HG02642 (cell line): ENCODE data around the gene RUFY2.
"Not testable (repeated sequence)": the region's sequence is repeated elsewhere in the genome, so short reads cannot be mapped to it uniquely, and the experiment has no call there.

ENCODE experiments used
- ATAC-seq: cut with Tn5 transposase; IDR thresholded peaks from one replicate; pipeline ENCODE4 v1.9.1; 2021; ENCODE audit warnings: mild to moderate bottlenecking; ENCODE audit not compliant: unreplicated experiment, poor library complexity

RUFY2 gene

DNA sequence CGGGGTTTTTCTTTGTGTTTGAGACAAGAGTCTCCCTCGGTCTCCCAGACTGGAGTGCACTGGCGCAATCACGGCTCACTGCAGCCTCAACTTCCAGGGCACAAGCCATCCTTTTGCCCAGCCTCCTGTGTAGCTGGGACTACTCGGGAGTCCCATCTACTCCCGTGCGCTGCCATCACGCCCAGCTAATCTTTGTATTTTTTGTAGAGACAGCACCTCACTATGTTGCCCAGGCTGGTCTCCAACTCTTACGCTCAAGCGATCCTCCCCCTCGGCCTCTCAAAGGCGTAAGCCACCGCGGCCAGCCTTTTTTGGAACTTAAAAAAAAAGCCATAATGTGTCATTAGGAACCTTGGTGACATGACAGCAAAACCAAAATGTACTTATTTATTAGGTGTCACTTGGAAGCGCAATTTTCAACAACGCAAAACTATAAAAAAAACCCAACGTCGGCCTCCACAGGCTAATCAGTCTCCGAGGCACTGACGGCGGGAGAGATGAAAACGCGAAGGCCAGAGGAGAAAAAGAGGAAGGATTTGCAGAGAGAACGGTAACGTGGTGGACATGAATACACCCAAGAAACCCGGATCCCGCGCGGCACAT is 76.1 kb downstream of the RUFY2 start:
- ATAC-seq: no peak

DNA sequence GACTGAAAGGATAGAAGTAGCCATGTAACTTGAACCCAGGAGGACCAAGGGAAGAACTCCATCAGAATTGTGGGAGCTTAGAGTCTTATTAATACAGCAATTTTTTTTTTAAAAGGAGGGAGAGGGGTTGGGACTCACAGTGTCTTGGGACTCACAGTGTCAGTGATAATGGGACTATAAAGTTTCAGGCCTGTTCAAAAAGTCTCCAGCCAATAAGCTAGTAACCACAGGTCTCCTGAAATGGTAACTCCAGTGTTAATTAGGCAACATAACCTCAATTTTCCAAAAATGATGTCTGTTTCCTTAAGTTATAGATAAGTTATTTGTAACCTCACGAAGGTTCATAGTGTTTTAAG is 77.6 kb downstream of the RUFY2 start:
- no peak for ATAC-seq

DNA sequence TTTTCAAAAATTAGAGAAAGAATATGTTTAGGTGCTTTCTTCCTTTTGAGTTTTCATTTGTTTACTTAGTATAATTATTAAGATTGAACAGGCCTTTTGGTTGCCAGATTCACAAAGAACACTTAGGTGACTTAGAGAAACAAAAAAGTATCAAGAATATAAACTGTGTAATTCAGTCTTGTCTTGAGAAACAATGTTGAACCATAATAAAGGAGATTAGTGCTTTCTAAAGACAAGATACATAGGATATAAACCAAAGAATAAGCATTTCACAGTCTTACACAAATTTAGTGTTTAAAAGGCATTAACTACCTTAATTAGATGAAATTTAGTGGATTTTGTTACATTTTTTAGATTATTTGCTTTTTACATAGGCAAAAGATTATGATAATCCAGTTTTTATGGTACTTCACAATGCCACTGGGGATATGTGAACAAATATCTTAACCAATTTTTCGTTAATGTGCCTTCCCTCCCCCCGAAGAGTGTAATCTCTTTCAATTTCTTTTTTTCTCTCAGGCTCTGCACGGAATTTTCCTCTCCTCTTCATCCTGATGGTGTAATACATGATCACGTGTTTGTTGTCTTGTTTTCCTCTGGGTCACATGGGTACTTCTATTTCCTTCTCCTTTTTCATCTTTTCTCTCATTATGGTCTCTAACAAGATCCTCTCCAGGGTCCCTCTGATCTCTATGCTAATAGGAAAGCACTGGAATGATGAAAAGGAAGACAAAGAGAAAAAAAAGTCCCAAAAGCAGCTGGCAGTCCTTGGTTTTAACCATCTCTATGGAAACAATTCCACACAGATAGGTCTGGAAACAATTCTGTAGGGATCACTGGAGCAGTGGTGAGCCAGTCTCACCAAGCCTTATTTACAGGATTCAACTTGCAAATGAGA is 78.9 kb downstream of the RUFY2 start:
- no peak for ATAC-seq

DNA sequence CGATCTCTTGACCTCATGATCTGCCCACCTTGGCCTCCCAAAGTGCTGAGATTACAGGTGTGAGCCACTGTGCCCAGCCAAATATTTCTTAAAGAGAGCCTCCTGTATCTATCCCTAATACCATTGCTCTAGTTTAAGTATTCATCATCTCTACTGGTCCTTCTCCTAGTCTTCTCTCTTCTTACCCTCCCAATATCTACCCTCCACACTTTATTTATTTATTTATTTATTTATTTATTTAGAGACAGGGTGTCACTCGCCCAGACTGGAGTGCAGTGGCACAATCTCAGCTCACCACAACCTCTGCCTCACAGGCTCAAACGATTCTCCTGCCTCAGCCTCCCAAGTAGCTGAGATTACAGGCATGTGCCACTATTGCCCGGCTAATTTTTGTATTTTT is 82.7 kb downstream of the RUFY2 start:
- ATAC-seq: not testable (repeated sequence)

DNA sequence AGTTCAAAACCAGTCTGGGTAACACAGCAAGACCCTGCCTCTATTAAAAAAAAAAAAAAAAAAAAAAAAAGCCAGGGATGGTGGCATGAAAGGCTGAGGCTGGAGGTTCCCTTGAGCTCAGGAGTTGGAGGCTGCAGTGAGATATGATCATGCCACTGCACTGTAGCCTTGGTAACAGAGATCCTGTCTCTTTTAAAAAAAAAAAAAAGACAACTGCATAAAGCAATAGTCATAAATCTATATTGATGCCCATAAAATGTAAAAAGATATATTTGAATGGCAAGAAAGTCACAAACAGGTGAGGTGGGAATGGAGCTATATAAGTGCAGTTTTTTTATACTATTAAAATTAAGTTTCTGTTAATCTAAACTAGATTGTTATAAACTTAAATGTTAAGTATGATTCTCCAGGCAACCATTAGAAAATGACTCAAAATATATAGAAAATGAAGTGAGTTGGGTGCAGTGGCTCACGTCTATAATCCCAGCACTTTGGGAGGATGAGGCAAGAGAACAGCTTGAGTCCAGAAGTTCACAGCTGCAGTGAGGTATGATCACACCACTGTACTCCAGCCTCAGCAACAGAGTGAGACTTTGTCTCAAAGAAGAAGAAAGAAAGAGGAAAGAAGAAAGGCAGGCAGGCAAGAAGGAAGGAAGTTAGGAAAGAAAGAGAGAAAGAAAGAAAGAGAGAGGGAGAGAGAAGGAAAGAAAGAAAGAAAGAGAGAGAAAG is 88.6 kb downstream of the RUFY2 start:
- no peak for ATAC-seq

DNA sequence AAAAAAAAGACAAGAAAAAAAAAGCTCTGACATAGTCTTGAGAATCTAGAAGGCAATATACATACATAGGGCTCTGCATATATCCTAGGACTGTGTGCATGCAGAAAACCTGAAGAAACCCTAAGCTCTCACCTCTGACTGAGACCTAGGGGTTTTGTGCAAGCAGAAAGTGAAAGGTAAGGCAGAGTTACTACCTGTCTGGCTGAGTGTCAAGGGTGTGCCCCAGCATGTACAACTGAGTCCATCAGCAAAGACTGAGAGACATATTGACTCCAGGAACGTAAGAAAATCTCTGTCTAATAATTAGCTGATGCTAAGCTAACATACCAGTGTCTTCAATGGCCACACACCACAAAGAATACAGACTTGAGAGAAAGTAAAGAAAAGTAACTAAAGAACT is 91.5 kb downstream of the RUFY2 start:
- no peak for ATAC-seq

DNA sequence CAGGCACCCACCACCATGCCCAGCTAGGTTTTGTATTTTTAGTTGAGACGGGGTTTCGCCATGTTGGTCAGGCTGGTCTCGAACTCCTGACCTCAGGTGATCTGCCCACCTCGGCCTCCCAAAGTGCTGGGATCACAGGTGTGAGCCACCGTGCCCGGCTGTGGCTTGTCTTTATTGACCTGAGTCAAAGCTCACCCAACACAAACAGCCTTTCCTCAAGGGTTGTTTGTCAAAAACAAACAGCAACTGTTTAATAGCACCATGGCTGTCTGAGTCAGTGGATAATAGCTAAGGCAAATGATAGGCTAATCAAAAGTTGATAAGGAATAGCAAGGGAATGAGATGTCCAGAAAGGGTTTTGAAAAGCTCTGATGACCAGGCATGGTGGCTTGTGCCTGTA is 92.1 kb downstream of the RUFY2 start:
- not testable (repeated sequence) for ATAC-seq

DNA sequence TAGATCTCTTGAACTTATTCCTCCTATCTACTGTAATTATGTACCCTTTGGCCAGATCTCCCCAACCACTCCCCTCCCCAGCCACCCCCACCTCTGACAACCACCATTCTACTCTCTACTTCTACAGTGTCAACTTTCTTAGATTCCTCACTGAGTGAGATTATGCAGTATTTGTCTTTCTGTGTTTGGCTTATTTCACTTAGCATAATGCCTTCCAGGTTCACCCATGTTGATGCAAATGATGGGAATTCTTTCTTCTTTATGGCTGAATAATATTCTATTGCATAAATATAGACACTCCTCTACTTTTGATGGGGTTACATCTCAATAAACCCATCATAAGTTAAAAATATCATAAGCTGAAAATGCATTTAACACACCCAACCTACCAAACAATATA is 96.5 kb downstream of the RUFY2 start:
- ATAC-seq: no peak

DNA sequence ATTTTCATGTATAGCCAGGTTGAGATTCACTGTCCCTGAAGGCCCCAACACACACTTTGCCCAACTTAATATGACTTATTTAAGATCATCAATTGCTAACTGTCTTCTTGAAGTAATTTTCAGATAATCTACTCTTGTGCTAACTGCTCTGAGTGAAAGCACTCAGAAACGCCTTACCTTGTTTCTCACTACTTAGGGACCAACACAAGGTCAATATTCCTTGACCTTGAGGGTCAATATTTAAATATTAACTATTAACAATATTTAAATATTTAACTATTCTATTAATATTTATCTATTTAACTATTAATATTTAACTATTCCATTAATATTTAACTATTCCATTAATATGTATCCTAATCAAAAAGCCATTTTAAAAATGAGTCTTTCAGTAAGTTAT is 101.2 kb downstream of the RUFY2 start:
- ATAC-seq: no peak

DNA sequence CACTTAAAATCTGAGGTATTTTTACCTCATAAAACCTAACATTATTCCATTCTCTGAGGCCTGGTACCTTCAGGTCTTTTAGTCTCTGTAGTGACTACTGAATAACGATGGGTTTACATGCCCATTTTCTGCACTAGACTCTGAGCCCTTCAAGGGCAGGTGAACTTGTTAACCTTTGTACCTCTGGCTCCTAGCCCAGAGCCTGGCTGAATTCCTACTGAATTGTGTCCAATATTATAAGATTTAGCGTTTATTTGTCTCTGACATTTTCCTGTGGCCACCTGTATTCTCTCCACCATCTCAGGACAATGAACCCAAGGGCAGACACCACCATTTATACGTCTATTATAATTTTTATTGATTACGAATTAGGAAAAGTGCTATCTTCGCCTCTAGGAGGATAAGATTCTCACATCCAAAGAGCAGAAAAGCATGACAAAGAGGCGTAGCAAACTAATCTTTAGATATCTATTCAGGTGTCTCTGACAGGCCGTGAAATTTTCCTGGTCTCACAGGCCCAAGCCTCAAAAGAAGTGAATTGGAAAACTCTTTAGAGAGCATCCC is 103.1 kb downstream of the RUFY2 start:
- no peak for ATAC-seq

DNA sequence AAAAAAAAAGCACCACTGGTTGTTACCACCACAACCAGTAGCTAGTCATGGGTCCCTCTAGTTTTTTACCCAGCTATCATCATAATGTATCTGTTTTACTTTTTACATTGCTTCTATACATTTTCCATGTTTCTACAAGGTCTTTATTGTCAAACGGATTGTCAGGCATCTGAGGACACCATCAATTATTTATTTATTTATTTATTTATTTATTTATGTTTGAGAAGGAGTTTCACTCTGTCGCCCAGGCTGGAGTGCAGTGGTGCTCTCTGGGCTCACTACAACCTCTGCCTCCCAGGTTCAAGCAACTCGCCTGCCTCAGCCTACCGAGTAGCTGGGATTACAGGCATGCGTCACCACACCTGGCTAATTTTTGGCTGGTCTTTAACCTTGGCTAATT is 104.2 kb downstream of the RUFY2 start:
- no peak for ATAC-seq

DNA sequence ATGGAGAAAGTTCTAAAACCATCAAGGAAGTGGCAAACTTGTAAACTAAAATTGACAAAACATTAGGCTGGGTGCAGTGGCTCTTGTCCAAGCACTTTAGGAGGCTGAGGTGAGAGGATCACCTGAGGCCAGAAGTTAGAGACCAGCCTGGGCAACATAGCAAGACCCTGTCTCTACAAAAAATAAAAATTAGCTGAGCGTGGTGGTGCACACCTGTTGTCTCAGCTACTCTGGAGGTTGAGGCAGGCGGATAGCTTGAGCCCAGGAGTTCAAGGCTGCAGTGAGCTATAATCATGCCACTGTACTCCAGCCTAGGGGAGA is 104.6 kb downstream of the RUFY2 start:
- ATAC-seq: no peak

DNA sequence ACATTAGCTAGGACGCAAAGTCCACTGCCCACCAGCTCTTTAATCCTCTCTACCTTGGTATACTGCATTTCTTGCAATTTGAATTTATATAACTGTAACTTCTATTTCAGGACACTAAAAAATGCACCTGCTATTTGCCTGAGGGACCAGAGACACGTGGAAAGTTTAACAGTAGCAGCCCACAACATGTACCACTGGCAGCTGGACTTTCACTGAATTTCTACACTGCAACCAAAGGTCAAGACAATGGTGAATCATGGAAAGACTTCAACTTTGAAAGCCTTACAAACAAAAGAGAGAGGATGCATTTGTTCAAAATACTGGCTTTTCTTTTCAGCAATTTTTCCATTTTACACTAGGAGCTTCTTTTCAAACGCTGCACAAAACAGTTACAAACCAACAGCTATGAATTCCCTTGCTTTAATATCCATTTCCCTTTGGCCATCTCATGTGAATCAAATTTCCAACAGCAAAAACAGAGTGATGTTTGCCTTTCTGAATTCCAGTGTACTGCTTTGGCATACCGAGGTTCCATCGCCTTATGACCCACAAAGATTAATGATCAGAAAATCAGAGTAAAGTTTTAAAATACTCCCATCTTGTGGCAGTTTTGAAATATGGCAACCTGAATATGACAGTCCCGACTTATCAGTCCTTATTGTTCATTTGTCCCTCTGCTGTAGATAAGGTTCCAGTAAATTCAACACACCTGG is 105.1 kb downstream of the RUFY2 start:
- ATAC-seq: no peak

DNA sequence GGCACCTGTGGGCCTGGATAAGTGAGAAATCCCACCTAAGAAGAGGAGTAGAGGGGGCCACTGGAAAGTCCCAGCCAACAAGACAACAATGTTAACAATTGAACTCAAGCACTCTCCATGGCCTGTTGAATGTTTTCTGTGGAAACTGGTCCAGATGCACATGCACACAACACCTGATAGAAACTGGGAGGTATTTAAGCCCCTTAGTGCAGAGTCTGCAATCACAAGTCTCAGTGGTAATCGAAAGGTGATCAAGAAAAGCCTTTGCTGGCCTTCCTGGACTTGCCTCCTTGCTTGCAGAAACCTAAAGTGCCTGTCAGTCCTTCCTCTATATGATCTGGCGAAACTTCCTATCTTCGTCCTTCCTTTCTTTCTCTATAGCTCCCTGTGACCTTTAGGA is 105.8 kb downstream of the RUFY2 start:
- ATAC-seq: no peak

DNA sequence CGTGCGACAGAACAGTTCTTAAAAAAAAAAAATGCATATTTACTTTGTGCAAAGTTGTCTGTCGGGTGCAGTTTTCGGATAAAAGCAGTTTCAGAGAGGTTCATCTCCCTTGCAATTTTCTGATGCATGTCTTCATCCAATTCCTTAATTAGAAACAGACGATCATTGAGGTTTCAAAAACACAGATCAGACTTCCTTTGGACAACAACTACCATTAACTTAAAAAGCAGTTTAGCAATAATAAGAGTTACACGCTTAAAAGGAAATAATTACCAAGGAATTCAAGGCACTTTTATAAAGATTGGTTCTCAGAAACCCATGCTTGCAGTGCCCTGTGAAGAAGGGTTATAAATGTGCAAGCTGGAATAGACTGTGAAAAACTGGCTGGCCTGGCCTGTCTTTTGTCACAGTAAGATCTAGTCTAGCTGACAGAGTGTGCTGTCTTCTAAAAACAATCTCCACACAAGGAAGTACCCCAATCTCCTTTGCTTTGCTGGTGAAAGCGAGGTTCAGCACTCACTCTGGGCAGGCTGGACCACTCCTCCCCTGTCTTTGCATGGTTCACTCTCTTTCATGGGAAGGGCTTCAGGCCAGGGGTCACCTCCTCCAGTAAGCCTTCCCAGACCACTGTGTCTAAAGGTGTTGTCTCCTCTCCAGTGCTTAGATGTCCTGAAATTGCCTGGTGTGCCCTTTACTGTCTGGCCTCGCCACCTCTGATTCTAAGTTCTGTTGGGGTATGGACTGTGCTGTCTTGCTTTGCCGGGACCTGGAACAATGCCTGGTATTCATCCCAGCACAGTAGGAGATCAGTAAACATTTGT is 110.0 kb downstream of the RUFY2 start:
- ATAC-seq: no peak
